RPMI7951 (cell line): ENCODE data around the gene YRDC. TPM values are rescaled to one million over a fixed set of nuclear protein-coding genes. Genes with fewer than 3 reads are reported as not detected.

Source experiments
- DNase-seq: peaks from one replicate; pipeline ENCODE4 v3.0.0-alpha.2; 2012; ENCODE audit warnings: low read depth
- total RNA-seq: library from RNA; depleted of rRNA; stranded (reverse); fragments of >200 nt; shearing (Covaris generic); gene quantifications from 2 replicates; pipeline ENCODE4 v1.2.3, GENCODE V29; 2014; rRNA removed

Gene YRDC
- total RNA-seq = 23.7 and 25.7 TPM in 2 replicates

GRCh38 chr1:37807555-37808368, at the start of gene YRDC, which contains the start of gene C1orf122:
Gene YRDC (minus strand): TSS chr1:37808208. CDS start chr1:37808180, 28 bp downstream.
Gene C1orf122 (plus strand): TSS chr1:37807790. CDS start chr1:37808405, 615 bp downstream.
- DNase-seq = peak; percentile 92

GRCh38 chr1:37854406-37854805, 46.4 kb upstream of the YRDC start:
- DNase-seq = no peak

- no peak for DNase-seq
Observed at GRCh38 chr1:37853157-37853556, 45.1 kb upstream of the YRDC start.

GRCh38 chr1:37851782-37852210, 43.8 kb upstream of the YRDC start:
- no peak for DNase-seq

- no peak for DNase-seq
Observed at GRCh38 chr1:37851262-37851661, 43.3 kb upstream of the YRDC start.

GRCh38 chr1:37850352-37850955, 42.4 kb upstream of the YRDC start:
- DNase-seq = no peak

GRCh38 chr1:37849480-37849879, 41.5 kb upstream of the YRDC start:
- no peak for DNase-seq

- DNase-seq = no peak
Observed at GRCh38 chr1:37846647-37847339, 38.8 kb upstream of the YRDC start.

GRCh38 chr1:37845786-37846185, 37.8 kb upstream of the YRDC start:
- DNase-seq = no peak

GRCh38 chr1:37845049-37845646, 37.1 kb upstream of the YRDC start:
- DNase-seq = no peak

GRCh38 chr1:37844536-37844935, 36.5 kb upstream of the YRDC start:
- DNase-seq = no peak

GRCh38 chr1:37841652-37842051, 33.6 kb upstream of the YRDC start:
- DNase-seq = no peak

- DNase-seq = no peak
Observed at GRCh38 chr1:37840711-37841110, 32.7 kb upstream of the YRDC start.

GRCh38 chr1:37839676-37840075, 31.7 kb upstream of the YRDC start:
- no peak for DNase-seq

GRCh38 chr1:37836788-37837187, 28.8 kb upstream of the YRDC start:
- DNase-seq = no peak

GRCh38 chr1:37831809-37832208, 23.8 kb upstream of the YRDC start:
- no peak for DNase-seq

- DNase-seq = no peak
Observed at GRCh38 chr1:37831109-37831508, 23.1 kb upstream of the YRDC start.

- no peak for DNase-seq
Observed at GRCh38 chr1:37828410-37829074, 20.5 kb upstream of the YRDC start.

GRCh38 chr1:37825506-37825905, 17.5 kb upstream of the YRDC start:
- DNase-seq = no peak

GRCh38 chr1:37824001-37824400, 16.0 kb upstream of the YRDC start:
- no peak for DNase-seq
